ENCODE results near the gene SIGLEC7. TPM values are rescaled to one million over a fixed set of nuclear protein-coding genes. Genes with fewer than 3 reads are reported as not detected.

SIGLEC7 gene
- not detected in 2 replicates for total RNA-seq

DNA sequence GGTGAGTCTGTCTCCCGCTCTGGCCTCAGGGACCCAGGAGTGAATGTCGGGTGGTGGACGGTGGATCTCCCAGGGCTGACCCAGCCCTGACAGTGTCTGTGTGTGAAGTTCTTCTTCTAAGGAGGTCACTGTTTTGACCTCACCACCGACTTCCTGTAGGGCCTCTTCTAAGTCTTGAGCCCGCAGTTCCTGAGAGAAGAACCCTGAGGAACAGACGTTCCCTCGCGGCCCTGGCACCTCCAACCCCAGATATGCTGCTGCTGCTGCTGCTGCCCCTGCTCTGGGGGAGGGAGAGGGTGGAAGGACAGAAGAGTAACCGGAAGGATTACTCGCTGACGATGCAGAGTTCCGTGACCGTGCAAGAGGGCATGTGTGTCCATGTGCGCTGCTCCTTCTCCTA is at the start of gene SIGLEC7:
SIGLEC7 (plus strand) TSS at position 183 of the 400 bp plus-strand sequence; CDS start at position 252, 69 bp downstream.

DNA sequence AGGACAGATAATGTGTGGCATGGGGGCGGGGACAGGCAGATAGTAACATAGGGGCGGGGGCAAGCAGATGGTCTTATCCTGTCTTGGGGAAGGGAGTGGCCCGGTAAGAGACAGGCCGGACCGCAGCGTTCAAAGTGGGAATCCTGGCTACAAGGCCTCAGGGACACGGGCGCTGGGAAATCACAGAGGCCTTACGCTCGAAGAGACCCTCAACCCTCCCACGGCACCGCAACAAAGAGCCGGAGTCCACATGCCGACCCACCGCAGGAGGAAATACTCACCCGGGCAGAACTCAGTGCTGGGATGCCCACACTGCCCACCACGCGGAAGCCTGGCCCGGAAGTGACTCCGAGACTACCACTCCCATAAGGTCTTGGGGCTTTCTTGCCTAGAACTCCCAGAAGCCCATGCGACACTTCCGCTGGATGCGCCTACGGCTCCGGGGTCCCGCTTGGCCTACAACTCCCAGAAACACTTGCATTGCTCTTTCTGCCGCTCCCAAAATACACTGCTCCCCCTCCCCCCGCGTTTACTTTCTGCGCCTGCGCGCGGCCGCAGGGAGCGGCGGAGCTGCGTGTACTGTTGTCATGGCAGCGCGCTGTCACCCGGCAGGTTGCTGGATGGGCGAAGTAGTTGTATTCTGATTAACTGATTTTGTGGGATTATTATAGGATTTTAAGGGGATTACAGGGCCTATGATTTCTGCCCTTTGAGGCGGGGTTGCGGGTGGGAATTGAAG is 33.9 kb upstream of the SIGLEC7 start, which contains the start of gene CTU1:
CTU1 (minus strand) TSS at position 344 of the 739 bp plus-strand sequence. CDS start 3,840 bp downstream, outside the sequence.

DNA sequence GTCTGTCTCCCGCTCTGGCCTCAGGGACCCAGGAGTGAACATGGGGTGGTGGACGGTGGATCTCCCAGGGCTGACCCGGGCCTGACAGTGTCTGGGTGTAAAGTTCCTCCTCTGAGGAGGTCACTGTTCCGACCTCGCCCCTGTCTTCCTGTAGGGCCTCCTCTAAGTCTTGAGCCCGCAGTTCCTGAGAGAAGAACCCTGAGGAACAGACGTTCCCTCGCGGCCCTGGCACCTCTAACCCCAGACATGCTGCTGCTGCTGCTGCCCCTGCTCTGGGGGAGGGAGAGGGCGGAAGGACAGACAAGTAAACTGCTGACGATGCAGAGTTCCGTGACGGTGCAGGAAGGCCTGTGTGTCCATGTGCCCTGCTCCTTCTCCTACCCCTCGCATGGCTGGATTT is 17.4 kb upstream of the SIGLEC7 start, which contains the start of gene SIGLEC9:
SIGLEC9 (plus strand) TSS at position 178 of the 400 bp plus-strand sequence; CDS start at position 247, 69 bp downstream.

Other genes starting within 250 kb of the SIGLEC7 start
- not detected in 2 replicates for gene KLK4, start 230.9 kb upstream of the SIGLEC7 start, total RNA-seq
- not detected in 2 replicates for gene KLK5, start 189.3 kb upstream of the SIGLEC7 start, total RNA-seq
- not detected in 2 replicates for gene KLK6, start 172.7 kb upstream of the SIGLEC7 start, total RNA-seq
- not detected in 2 replicates for gene KLK7, start 158.4 kb upstream of the SIGLEC7 start, total RNA-seq
- not detected in 2 replicates for gene KLK8, start 140.7 kb upstream of the SIGLEC7 start, total RNA-seq
- 1.4 TPM in 1 of 2 replicates, not detected in the other for gene KLK10, start 122.6 kb upstream of the SIGLEC7 start, total RNA-seq
- gene KLK11, start 115.7 kb upstream of the SIGLEC7 start, total RNA-seq, result 0.93 TPM in 1 of 2 replicates, not detected in the other
- gene KLK12, start 107.3 kb upstream of the SIGLEC7 start, total RNA-seq, result not detected in 2 replicates
- gene KLK13, start 77.2 kb upstream of the SIGLEC7 start, total RNA-seq, result not detected in 2 replicates
- 0.12 TPM in 1 of 2 replicates, not detected in the other for gene KLK14, start 59.4 kb upstream of the SIGLEC7 start, total RNA-seq
- gene CTU1, start 33.9 kb upstream of the SIGLEC7 start, total RNA-seq, result 17.4 and 25.4 TPM in 2 replicates
- not detected in 2 replicates for gene SIGLEC9, start 17.4 kb upstream of the SIGLEC7 start, total RNA-seq
- gene CD33, start 82.8 kb downstream of the SIGLEC7 start, total RNA-seq, result not detected in 2 replicates
- not detected in 2 replicates for gene SIGLECL1, start 108.8 kb downstream of the SIGLEC7 start, total RNA-seq
- gene IGLON5, start 169.3 kb downstream of the SIGLEC7 start, total RNA-seq, result 0.09 and 0.58 TPM in 2 replicates
- 0.35 and 2.0 TPM in 2 replicates for gene VSIG10L, start 199.8 kb downstream of the SIGLEC7 start, total RNA-seq
- gene ETFB, start 224.1 kb downstream of the SIGLEC7 start, total RNA-seq, result 109 and 114 TPM in 2 replicates
- not detected in 2 replicates for gene CLDND2, start 226.7 kb downstream of the SIGLEC7 start, total RNA-seq
- gene NKG7, start 230.4 kb downstream of the SIGLEC7 start, total RNA-seq, result not detected in 2 replicates
- not detected in 2 replicates for gene LIM2, start 245.7 kb downstream of the SIGLEC7 start, total RNA-seq
- not detected in 2 replicates for gene C19orf84, start 248.3 kb downstream of the SIGLEC7 start, total RNA-seq

Measured in pericardium fibroblast (primary cell).